Effector memory CD4-positive, alpha-beta T cell (primary cell): ENCODE results near the gene EXOC4.

ENCODE experiments used
- DNase-seq, 3 donors: peaks; one replicate each; pipeline ENCODE4 v3.0.0-alpha.2; 2020
- H3K27ac ChIP-seq: 2 replicates; pipeline ENCODE4 v1.7.0; 2013; ENCODE audit warnings: mild to moderate bottlenecking, low read length, moderate library complexity; ENCODE audit not compliant: insufficient read depth, poor library complexity, severe bottlenecking
- H3K27me3 ChIP-seq: replicated peaks from 2 replicates; pipeline ENCODE4 v1.7.0; 2013; ENCODE audit warnings: mild to moderate bottlenecking, low read length; ENCODE audit not compliant: insufficient read depth, control insufficient read depth, poor library complexity, severe bottlenecking
- H3K36me3 ChIP-seq: 2 replicates; pipeline ENCODE4 v1.7.0; 2013; ENCODE audit warnings: mild to moderate bottlenecking, low read length, moderate library complexity; ENCODE audit not compliant: control insufficient read depth, insufficient read depth
- H3K4me1 ChIP-seq: 2 replicates; pipeline ENCODE4 v1.7.0; 2013; ENCODE audit warnings: low read length, mild to moderate bottlenecking; ENCODE audit not compliant: control insufficient read depth, insufficient read depth, poor library complexity, severe bottlenecking
- H3K4me3 ChIP-seq: 2 replicates; pipeline ENCODE4 v1.7.0; 2013; ENCODE audit warnings: low read length, low read depth, mild to moderate bottlenecking; ENCODE audit not compliant: insufficient read depth, poor library complexity, severe bottlenecking
- H3K9me3 ChIP-seq: 2 replicates; pipeline ENCODE4 v1.7.0; 2013; ENCODE audit warnings: mild to moderate bottlenecking, low read length, moderate library complexity; ENCODE audit not compliant: control insufficient read depth

Gene EXOC4

DNA sequence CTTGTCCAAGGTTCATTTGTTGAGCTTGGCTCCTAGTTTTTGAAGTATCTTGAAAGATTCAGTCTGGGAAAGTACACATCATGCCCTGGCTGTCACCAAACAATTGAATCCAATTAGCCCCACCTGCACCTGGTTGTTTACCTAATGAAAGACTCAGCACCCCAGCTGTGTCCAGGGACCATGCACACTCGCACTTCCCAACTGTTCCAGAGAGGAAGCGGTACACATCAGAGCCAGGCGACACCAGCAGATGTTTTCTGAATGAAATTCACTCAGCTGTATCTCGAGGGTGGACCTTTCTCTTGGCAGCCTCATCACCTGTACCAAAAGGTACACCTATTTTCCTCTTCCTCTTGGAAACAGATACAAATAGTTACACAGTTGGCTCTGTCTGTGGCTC lies 657.9 kb downstream of the EXOC4 start:
- Histone ChIP-seq H3K9me3 (no peaks in the 10 kb centered on the region), H3K27ac (no peak overlapping the region), H3K27me3 (no peaks in the 10 kb centered on the region), H3K4me1 (no peaks in the 10 kb centered on the region), H3K36me3 (no peaks in the 10 kb centered on the region), H3K4me3 (no peak overlapping the region)
- DNase-seq, result no peak

DNA sequence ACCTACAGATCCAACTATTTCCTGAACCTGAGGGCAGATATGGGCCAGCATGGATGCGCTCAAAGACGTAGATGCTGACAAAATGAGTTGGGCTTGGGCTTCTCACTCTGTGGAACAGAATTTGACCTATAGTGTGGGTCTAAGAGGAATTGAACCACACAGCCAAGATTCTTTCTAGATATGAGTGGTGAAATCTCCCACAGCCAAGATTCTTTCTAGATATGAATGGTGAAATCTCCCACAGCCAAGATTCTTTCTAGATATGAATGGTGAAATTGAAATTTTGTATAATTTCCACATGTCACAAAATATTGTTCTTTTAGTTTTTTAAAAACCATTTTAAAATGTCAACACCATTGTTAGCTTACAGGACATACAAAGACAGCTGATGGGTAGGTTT lies 658.8 kb downstream of the EXOC4 start:
- no peaks in the 10 kb centered on the region for H3K4me1 ChIP-seq
- no peak for DNase-seq
- no peaks in the 10 kb centered on the region for H3K27me3 ChIP-seq
- H3K4me3 ChIP-seq, result no peak overlapping the region
- no peaks in the 10 kb centered on the region for H3K36me3 ChIP-seq
- H3K27ac ChIP-seq, result no peak overlapping the region
- H3K9me3 ChIP-seq, result no peaks in the 10 kb centered on the region

DNA sequence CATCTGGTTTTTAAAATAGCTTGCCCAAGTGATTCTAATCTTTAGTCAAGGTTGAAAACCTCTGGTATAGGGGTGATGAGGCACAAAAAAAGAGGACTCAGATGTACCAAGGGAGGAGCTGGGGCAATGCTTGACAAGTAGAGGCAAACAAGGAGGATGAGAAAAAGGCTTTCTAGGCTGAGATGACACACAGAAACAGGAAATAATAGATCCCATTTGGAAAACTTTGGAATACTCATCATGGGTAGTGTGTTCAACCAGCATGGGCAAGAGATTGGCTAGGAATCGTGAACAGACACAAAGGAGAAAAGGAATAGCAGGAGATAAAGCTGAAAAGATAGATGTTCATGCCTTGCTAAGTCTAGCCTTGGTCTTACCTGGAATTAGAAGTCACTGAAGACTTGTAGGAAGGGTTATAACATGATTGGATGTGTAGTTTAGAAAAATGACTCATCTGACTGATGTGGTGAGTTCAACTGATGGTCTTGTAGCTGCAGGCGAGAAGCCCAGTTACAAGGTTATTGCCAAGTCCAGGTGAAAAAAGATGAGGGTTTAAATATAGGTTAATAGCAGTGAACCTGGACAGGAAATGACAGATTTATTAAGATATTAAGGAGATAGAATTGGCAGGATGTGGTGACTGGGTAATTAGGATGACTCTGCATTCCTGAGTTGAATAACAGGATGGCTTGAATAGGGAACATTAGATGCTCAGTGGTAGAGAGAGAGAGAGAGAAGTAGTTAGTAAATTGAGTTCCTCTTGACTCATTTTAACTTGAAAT lies 660.2 kb downstream of the EXOC4 start:
- Histone ChIP-seq H3K27me3 (no peaks in the 10 kb centered on the region), H3K9me3 (no peaks in the 10 kb centered on the region), H3K36me3 (peaks cover 7% of the 10 kb centered on the region), H3K27ac (no peak overlapping the region), H3K4me3 (no peak overlapping the region), H3K4me1 (no peaks in the 10 kb centered on the region)
- no peak for DNase-seq

DNA sequence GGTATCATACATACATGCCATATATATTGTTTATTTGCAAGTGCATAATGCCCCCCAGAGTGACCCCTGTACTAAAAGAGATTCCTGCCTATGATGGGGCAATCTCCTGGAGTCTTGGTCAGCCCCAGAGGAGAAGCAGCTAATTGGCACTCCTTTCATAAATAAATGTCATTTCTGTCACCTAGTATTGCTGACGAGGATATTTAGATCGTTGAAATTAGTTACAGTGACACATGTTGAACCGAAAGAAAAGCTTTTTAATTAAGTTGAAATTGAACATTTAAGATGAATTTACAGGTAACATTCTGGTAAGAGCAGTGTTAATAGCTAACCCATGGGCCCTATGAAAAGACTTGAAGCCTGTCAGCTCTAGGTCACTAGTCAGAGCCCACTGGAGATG lies 663.7 kb downstream of the EXOC4 start:
- no peaks in the 10 kb centered on the region for H3K27me3 ChIP-seq
- DNase-seq, result no peak

DNA sequence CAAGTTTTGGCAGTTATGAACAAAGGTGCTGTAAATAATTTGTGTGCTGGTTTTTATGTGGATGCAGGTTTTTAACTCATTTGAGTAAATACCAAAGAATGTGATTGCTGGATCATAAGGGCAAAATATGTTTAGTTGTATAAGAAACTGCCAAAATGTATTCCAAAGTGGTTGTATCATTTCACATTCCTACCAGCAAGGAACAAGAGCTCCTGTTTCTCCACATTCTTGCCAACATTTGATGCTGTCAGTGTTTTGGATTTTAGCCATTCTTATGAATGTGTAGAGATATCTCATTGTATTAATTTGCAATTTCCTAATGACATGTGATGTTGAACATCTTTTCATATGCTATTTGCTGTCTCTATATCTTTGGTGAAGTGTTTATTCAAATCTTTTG lies 666.9 kb downstream of the EXOC4 start:
- H3K27me3 ChIP-seq, result no peaks in the 10 kb centered on the region

More for the DNA sequence above, 663.7 kb downstream of the EXOC4 start:
- no peaks in the 10 kb centered on the region for H3K4me1 ChIP-seq
- no peaks in the 10 kb centered on the region for H3K9me3 ChIP-seq
- H3K36me3 ChIP-seq, result peaks cover 11% of the 10 kb centered on the region
- no peak overlapping the region for H3K4me3 ChIP-seq
- H3K27ac ChIP-seq, result no peak overlapping the region

DNA sequence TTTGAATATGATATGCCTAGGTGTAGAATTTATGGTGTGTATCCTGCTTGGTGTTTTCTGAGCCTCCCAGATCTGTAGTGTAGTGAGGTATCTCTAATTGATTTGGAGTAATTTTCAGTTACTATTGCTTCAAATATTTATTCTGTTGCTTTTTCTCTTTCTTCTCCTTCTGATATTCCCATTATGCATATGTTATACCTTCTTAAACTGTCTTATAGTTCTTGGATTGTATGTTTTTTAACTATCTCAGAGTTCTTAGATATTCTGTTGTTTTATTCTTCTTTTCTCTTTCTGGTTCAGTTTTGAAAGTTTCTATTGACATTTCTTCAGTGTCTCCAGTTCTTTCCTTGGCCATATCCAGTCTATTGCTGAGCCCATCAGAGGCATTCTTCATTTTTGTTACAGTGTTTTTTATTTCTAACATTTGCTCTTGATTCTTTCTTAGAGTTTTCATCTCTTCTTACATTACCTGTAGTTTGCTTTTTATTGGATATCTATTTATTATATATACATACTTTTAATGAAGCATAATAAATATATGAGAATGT lies 668.8 kb downstream of the EXOC4 start:
- Histone ChIP-seq H3K4me3 (no peak overlapping the region), H3K9me3 (no peaks in the 10 kb centered on the region), H3K27ac (no peak overlapping the region), H3K36me3 (peaks cover 11% of the 10 kb centered on the region), H3K27me3 (no peaks in the 10 kb centered on the region), H3K4me1 (no peaks in the 10 kb centered on the region)
- no peak for DNase-seq

More for the DNA sequence above, 666.9 kb downstream of the EXOC4 start:
- Histone ChIP-seq H3K36me3 (peaks cover 11% of the 10 kb centered on the region), H3K27ac (no peak overlapping the region), H3K4me1 (no peaks in the 10 kb centered on the region), H3K4me3 (no peak overlapping the region), H3K9me3 (no peaks in the 10 kb centered on the region)
- no peak for DNase-seq

DNA sequence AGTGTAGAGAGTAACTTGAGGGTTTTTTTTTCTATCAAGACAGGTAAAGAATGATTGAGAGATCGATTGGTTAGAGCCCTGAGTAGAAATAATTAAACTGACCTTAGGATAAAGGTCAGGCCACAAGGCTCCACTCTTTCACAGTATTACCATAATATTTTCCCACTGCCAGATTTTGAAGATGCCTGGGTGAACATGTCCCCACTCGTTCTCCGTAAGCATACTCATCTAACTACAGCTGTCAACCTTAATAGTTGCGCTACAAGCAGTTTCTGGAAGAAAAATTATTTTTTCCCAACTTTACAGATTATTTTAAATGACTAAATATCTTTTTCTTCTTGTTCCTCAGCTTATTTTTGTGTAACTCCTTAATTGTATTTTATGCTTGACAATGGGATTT lies 671.1 kb downstream of the EXOC4 start:
- Histone ChIP-seq H3K4me1 (no peaks in the 10 kb centered on the region), H3K4me3 (no peak overlapping the region), H3K27ac (no peak overlapping the region), H3K36me3 (no peaks in the 10 kb centered on the region), H3K9me3 (no peaks in the 10 kb centered on the region), H3K27me3 (no peaks in the 10 kb centered on the region)
- DNase-seq, result no peak

DNA sequence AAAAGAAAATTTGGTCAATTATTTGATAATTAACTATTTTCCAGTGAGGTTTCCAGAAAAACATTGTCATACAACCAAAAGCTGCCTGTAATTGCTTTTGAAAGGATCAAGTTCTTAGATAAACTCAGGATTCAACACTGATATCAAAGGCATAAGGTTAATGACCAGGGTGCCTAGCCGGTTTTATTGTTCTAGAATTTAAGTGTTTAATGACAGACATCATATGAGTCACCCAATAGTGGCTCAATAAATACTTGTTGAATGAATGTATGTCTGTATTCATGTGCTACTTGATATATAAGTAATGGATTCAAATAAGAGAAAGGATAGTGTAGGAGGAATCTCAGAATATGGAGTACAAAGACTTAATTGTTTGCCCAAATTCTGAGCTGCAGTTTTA lies 678.2 kb downstream of the EXOC4 start:
- no peaks in the 10 kb centered on the region for H3K36me3 ChIP-seq
- no peaks in the 10 kb centered on the region for H3K27me3 ChIP-seq
- no peaks in the 10 kb centered on the region for H3K4me1 ChIP-seq
- H3K4me3 ChIP-seq, result no peak overlapping the region
- DNase-seq, result no peak
- no peak overlapping the region for H3K27ac ChIP-seq
- H3K9me3 ChIP-seq, result no peaks in the 10 kb centered on the region

DNA sequence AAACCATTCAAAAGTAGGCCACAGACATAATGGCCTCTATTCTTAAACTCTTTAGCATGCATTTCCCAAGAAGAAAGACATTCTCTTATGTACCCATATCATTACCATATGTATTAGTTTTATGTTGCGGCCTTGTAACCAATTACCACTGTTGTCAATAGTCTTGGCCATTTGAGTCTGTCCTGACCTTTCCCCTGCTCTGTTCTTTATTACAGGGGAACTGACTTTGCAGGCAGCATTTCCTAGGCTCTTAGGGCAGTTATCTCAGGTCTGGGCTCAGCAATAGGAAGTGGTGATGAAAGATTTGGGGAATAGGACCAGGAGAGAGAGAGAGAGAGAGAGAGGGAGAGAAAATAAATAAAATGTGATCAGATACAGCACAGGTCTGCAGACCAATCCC lies 679.7 kb downstream of the EXOC4 start:
- DNase-seq, result no peak
- Histone ChIP-seq H3K27ac (no peak overlapping the region), H3K27me3 (no peaks in the 10 kb centered on the region), H3K36me3 (no peaks in the 10 kb centered on the region), H3K9me3 (no peaks in the 10 kb centered on the region), H3K4me3 (no peak overlapping the region), H3K4me1 (no peaks in the 10 kb centered on the region)

DNA sequence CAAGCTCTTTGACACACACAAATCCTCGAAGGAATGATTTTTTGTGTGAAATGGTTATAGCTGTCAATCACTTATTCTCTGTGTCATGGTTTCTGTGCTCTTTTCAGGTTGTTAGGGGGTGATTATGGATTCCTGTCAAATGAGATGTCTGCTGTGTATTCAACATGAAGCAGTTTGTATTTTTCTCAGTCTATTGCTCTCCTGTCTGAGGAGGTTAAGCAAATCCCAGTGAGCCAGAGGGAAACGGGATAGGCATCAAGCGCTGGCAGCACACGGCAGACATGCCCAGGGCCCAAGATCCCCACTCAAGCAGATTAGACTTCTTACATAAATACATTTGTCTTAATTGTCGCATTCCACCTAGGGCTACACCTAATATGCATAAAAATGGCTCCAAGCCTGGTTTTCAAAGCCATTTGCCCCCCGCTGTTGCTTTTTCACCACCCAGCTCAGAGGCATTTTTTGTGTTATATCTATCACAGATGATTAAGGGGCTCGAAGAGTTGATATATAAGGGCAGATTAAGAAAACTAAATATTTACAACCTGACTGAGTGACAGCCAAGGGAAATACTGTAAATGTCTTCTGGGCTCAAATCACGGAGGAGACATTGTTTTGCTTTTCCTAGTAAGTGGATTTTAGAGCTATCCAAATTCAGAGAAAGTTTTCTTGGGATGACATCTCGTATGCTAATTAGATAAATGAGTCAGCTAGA lies 681.5 kb downstream of the EXOC4 start:
- Histone ChIP-seq H3K27ac (no peak overlapping the region), H3K4me1 (no peaks in the 10 kb centered on the region), H3K4me3 (no peak overlapping the region), H3K36me3 (peaks cover 6% of the 10 kb centered on the region), H3K27me3 (no peaks in the 10 kb centered on the region), H3K9me3 (no peaks in the 10 kb centered on the region)
- no peak for DNase-seq
